T-helper 1 cell (primary cell): ENCODE results near the gene KRT2.
"Not testable (repeated sequence)": the region's sequence is repeated elsewhere in the genome, so short reads cannot be mapped to it uniquely, and the experiment has no call there.

Experiments used
- DNase-seq, 5 donors: peaks; one replicate each; pipeline ENCODE4 v3.0.0-alpha.2; 2012 to 2020

Gene KRT2

DNA sequence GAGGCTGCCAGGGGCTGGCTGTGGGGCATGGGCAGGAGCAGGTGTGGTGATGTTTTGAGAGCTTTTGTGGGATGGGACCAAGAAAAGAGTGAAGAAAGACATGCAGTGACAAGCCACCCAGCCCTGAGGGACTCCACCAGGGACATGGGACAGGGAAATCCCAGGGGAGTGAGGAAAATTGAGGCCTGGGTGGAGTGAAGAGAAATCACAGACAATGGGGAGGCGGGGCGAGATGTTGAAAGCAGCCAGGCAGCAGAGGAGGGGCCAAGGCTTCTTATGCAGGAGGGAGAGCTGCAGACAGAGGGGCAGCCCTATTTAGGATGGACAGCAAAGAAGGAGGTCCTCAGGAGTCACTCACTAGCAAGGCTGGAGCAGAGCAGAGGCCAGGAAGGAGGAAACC, 32.4 kb upstream of the KRT2 start:
- no peak for DNase-seq

DNA sequence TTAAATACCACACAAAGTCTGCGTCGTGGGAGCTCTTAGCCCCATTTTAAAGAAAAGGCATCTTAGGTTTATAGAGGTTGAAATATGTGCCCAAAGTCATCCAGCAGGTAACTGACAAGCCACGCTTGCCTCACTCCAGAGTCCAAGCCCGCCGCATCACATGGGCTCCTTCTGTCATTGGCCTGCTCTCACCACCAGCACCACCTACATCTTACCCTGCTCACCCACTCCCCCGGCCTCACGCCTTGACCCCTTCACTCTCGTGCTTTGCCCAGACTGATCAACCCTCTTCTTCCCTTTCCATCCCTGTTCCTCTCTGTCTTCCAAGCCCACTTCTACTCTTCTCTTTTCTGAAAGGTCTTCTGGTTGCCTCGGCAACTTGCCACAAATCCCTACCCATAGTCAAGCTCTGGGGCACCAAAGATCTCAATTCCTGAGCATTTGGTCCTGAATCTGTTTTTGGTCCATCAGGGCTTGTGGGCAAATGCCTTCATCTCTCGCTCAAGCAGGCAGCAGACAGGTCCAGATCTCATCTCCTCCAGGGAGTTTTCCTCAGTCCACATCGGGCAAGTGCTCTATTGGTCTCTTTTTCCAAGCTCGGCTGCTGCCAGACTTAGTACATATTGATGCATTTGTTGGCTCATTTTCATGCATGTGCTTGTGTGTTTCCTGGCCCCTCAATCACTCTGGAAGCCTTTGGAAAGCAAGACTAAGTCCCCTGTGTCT, 31.7 kb upstream of the KRT2 start:
- no peak for DNase-seq

DNA sequence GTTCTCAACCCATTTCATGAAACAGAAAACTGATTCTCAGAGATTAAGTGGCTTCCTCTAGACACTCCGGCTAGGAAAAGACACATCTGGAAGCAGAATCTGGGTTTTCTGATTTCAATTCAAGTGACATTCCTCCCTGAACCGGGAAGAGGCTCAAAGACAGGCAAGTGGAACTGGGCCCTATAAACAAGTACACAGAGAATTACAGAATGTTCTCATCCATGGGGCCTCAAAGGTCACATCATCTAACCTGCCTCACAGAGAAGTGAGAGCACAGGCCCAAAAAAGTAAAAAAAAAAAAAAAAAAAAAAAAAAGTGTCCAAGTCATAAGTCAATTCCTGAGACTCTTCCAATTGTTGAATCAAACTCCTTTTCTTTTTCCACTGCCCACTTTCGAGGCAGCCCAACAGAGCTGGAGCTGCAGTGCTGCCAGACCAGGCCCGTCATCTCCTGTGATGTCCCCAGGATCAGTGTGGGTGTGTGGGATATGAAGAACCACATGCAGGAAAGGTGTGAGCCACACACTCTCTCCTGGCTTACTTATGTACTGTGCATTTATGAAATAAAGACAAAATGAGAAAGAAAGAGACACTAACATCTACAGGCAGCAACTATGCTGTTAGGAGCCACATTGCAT, 31.0 kb upstream of the KRT2 start:
- DNase-seq = no peak

DNA sequence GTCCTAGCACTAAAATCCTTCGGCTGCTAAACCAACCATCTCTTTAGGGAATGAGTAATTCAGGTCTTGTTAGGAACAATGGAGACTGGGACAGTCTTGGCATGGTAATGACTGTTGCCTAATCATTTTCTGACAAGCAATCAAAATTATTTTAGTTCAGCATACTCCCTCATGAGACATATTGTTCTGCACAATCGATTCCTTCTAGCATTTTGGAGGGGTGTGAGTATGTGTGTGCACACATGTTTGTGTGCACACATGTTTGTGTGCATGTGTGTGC, 30.3 kb upstream of the KRT2 start:
- DNase-seq = no peak

DNA sequence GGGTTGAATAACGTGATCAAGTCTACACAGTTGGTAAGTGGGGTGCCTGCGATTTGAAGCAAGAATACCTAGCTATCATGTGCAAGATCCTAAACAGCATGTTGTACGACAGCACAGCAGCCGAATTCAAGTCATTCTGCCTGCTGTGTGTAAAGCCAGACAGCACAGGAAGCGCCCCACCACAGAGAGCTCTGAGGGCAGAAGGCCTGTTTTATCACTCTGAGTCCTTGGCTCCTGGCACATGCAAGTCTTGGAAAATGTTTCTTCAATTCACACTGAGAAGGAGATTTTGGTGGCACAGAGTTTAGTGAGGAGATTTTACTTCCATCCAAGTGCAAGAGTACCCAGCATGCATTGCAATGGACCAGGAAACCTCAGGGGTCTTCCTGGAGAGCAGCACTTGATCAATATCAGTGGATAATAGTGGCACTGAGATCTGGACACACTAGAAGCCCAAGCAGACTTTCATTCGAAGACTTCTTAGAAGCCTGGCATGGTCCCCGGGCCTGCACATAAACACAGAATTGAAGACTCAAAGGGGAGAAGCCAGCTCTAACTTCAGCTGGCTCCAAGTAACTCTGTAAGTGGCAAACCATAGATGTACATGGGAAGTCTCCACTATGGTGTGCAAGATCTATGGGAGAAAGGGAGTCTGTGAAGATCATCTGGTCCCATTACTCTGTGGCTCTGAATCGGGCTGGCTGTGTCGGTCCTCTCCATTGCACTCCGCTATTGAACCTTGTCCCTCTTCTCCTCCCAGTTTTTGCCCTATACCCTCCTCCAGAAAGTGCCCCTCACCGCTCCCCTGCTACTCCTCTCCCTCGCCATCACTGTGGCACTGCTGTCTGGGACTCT, 29.7 kb upstream of the KRT2 start:
- DNase-seq = peak in 3 of 5 donors; percentile 7 to 14 (median 8)

DNA sequence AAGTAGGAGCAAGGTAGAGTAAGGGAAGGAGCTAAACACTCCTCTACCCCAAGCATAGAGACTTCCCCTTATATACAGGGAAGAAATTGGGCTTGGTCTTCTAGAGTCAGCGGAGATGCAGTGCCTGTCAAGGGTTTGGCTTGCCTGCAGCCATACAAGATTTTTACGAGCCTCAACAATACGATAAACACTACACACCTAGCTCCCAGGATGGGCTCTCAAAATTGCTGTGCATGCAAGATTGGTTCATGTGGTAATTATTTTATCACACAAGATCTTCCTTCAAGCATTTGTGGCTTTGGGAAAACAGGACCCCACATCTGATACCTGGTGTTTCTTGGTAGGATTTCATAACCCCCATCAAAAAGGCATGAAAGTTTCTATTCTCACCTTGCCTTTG, 28.4 kb upstream of the KRT2 start, which contains the start of gene KRT1:
TSS of gene KRT1 (minus strand) at position 45 of the 400 bp plus-strand sequence. CDS start 59 bp downstream, outside the sequence.
- no peak for DNase-seq

DNA sequence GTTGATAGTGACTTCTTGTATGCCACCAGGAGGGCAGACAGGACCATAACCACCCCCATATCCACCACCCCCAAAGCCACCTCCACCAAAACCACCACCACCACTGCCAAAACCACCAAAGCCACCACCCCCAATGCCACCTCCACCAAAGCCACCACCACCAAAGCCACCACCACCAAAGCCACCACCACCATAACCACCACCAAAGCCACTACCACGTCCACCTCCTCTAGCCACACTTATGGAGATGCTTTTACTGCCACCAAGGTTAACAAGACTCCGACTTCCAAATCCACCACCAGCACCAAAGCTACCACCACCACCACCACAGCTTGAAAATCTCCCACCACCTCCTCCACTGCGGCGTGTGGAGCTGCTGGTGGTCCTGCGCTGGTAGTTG, 27.9 kb upstream of the KRT2 start:
- DNase-seq = no peak

DNA sequence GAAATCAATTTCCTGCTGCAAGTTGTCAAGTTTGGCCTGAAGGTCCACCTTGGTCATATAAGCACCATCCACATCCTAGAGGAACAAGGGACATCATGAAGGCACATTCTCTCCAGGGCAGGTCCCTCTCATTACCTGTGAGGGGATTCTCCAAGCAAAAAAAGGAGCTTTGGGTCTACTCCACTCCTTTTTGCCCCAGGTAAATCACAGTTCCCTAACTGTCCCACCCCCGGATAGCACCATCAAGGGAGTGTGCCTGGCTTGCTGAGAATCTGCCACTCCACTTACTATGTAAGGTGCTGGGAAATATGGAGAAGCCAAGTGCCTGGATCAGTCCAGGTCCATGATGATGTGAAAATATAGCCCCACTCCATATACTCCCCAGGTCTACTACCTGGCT, 25.7 kb upstream of the KRT2 start:
- no peak for DNase-seq

DNA sequence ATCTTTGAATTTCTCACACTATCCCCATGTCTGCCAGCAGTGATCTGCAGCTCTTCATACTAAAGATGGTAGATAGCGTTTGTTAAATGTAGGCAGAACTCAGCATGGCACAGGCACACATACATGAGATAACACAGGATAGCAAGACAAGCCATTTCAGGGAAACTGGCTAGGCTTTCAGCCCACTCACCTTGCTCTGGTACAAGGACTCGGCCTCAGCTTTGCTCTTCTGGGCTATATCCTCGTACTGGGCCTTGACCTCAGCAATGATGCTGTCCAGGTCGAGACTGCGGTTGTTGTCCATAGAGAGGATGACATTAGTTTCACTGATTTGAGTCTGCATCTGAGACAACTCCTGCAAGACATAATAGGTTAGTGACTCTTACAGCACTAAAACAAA, 25.1 kb upstream of the KRT2 start:
- no peak for DNase-seq

DNA sequence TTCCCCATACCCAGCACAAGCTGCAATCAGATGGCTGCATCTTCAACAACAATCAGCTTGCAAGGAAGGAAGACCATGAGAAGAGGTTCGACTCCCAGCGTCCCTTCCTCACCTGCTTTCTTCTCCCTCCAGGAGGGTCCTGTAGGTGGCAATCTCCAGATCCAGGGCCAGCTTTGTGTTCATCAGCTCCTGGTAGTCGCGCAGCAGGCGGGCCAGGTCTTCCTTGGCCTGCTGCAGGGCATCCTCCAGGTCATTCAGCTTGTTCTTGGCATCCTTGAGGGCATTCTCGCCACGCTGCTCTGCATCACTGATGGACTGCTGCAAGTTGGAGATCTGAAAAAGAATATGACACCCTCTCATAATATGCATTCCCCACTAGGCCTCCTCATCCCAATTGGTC, 24.2 kb upstream of the KRT2 start:
- no peak for DNase-seq

DNA sequence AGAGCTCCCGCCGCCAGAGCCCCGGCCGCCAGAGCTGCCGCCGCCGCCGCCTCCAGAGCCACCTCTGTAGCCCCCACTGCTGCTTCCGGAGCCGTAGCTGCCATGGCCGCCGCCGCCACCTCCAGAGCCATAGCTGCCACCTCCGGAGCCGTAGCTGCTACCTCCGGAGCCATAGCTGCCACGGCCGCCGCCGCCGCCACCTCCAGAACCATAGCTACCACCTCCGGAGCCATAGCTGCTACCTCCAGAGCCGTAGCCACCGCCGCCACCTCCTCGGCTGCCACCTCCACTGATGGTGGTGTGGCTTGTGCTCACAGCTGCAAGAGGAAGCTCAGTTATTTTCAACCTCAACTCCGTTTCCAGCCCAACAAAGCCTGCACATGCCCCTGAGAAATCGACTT, 23.3 kb upstream of the KRT2 start:
- no peak for DNase-seq

DNA sequence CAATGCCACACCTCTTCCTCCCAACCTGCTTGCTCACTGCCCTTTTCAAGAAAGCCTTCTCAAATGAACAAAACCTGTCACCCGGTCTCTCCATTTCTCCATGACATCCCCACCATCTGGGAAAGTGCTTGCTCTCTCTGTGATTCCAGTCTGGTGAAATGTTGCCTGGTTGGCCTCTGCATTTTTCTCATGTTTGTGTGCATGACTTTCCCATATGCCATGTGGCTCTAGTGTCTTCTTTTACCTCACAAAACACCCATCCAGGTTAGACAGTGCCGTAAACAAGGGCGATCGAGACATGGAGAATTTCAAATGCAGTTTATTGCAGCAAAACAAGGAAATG, 22.4 kb upstream of the KRT2 start:
- no peak for DNase-seq

DNA sequence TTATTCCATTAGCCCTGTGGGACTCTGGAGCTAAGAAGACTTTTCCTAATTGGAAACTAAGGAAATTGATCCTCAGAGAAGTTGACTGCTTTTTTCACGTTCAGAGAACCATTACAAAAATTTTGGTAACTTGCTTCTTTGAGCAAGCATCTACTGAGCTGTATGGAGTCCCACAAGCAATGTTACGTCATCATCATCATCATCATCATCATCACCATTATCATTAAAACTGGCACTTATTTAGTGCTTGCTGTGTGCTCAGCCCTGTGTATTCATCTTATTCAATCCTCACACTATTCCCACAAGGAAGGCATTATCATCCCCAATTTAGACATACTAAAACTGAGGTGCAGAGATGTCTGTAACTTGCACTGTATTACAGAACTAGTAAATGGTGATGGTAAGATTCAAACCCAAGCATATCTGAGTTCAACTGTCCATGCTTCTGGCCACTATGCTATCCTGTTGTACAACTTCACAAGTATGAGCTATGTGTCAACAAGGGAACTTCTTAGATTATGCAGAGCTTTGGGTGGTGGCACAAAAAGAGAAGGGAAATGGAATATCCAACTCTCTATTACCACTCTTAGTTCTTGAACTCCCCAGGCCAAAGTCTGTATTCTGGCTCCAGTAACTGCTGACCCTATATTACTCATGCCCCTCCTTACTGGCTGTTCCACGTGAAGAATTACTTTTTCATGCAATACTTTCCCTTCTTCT, 21.9 kb upstream of the KRT2 start:
- DNase-seq = no peak

DNA sequence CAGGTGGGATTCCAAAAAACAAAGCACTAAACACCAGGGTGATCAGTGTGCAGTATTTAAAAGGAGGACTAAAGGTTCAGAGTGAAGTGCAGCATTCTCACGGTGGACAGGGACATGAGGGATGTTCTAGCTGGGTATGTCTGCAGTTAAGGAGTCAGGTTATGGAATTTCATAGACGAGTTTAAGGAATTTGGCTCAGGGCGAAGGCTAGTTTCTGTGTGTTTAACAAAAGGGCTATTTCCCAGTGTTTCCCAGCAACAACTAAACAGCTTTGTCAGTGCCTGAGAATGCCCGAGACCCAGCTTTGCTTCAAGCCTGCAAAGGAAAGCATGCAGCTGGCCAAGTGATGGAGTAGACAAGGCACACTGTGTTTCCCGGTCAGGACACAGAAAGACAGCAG, 21.2 kb upstream of the KRT2 start:
- DNase-seq = no peak

DNA sequence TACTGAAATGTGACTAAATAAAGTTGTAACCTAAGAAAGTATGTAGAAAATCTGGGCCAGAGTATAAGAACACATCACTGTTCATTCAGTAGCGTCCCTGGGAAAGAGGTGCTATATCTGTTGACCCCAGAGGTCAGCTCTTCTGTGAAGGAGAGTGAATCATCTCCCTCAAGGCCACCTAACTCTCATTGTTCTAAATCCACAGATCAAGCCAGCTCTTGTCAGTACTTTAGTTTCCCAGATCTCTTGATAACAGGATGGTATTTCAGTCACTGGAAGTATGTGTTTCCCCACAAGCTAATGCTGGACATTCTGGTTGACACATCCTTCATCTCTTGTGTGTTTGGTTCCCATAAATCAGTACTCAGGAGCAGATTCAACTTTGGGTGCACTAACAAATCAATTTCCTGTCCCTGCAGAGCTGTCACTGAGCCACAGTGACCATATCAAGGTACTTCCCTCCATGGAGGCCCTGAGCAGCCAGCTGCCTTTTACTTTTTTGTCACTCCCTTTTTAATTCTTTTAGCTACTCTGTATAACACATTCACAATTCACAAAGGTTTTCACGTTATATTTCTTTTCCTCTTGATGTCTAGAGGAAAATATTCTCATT, 20.4 kb upstream of the KRT2 start:
- DNase-seq = no peak

DNA sequence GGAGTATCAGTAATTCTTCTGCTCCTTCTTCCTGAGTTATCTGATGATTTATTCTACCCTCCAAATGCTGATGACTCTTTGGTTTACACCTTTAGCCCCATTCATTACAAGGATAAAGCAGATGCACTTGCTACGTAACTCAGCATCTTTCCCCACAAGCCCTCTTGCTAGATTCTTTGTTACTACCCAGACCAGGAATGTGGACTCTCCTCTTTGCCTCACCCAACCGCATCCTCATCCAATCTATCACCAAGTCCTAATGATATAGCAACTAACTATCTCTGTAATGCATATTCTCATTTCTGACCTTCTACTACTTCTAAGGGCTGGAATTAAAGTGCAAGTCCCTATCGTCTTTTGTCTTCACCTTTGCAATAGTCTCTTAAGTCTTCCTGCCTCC, 18.9 kb upstream of the KRT2 start:
- no peak for DNase-seq

DNA sequence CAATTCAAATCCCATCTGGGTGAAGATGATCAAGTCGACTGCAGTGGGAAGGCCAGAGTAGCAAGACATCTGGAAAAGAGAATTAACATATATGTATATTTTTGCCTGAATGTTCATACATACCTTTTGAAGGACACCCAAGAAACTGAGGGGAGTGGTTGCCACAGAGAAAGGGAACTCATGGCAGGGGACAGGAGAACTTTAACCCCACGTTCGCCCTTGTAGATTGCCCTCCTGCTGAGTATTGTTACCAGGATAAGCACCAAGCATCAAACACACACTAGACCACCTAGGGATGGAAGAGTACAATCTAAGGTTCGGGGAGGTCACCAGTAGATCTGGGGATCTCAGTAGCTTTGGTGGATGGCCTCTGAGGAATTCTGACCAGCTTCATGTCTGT, 18.5 kb upstream of the KRT2 start:
- DNase-seq = no peak

DNA sequence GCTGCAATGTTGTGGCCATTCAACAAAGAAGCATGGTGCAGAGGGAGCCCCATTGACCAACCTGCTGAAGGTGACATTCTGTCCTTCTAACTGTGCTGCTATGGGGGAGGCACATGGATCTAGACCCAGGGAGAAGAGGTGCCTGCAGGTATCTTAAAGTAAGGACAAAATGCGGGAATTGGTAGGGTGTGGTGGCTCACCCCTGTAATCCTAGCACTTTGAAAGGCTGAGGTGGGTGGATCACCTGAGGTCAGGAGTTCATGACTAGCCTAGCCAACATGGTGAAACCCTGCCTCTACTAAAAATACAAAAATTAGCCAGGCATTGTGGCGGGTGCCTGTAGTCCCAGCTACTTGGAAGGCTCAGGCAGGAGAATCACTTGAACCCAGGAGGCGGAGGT, 17.9 kb upstream of the KRT2 start:
- DNase-seq = not testable (repeated sequence)

DNA sequence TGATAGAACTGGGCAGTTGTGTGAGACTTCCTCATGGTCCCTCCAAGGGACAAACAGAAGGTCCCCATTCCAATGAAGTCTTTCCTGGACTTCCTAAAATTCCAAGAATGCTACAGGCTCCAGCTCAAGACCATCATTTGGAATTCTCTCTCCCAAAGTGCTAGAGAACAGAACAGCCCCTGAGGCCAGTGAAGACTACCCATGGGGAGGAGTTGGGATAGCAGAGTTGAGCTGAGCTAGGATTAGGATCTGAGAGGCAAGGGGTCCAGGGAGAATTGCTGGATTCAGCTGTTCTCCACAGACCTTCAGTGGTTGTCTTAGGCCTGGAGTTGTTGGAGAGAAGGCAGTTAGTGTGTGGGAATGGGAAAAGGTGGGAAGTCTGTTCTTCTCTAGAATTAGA, 17.4 kb upstream of the KRT2 start:
- DNase-seq = no peak

DNA sequence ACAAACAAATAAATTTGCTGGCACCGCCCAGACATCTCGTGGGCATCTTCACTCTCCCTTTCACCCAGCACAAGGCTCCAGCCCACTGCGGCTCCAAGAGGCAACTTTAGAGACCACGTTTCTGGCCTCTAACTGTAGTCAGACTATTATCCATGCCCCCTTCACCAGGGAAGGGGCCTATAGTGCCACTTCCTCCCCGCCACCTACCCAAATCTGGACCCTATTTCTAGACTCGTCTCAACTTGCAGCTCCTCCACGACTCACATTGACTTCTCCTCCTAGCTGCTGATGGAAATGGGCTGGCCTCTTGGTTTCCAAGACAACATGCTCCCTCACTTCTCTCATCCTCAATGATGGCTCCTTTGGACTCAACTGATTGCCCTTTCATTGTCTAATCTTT, 15.9 kb upstream of the KRT2 start:
- no peak for DNase-seq

DNA sequence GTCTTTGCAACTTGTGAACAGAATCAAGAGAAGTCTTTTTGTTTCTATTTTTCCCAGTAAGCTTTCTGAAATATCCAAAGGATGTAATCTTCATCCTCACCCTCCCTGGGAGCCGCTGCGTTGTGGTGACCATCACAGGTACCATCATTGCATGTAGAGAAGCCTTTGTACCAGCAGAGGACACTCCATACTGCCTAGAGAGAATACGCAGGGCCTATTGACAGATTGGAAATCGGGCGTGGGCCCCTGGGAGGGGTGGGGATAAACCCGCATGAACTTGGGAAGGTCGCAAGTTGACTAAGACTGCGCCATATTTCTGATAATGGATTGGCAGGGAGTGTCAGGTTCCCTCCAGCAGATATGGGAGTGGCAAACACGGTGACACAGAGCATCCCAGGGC, 15.5 kb upstream of the KRT2 start:
- DNase-seq = no peak

DNA sequence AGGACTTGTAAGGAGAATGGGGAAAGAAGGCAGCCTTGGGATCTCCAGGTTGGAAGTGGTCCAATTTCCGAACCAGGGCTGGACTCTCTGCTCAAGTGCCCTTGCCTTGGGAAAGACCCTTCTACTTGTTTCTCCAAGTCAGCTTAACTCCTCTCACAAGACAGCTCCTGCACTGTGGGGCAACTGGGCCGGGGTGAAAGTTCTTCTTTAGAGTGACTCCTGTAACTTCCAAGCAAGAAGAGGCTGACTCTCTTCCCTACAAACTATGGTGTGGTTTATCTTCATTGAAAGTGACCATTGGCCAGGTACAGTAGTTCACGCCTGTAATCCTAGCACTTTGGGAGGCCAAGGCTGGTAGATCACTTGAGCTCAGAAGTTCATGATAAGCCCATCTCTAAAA, 14.5 kb upstream of the KRT2 start:
- DNase-seq = no peak

DNA sequence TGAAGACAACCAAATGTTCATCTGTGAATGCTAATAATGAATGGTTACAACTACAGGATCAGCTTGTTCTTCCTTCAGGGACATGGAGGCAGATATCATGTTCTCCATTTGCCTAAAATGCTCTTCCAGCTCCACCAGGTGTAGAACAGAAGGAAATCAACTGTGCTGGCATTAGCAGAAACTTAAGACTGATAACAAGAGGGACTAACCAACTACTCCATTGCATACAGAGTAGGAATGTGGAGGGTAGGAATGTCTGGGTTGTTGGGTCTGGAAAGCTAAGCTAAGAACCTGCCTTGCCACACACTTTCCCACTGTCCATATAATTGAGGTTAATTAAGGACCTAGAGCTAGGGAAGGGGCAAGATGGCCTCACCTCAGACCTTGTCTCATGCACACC, 11.4 kb upstream of the KRT2 start:
- DNase-seq = no peak
